Ecto neural progenitor cell (in vitro differentiated cells): ENCODE measurements around the gene SLC39A5.
A peak's percentile ranks its signal among the peaks of the same experiment; 100 is the strongest.
"Not testable (repeated sequence)": the region's sequence is repeated elsewhere in the genome, so short reads cannot be mapped to it uniquely, and the experiment has no call there.

Experiments
- DNase-seq: peaks from one replicate; pipeline ENCODE4 v3.0.0-alpha.2; 2018; ENCODE audit warnings: low spot score

The SLC39A5 gene

GRCh38 chr12:56229916-56230431 lies at the start of gene SLC39A5:
SLC39A5 (plus strand) TSS chr12:56230051; CDS start chr12:56231275, 1,224 bp downstream.
- DNase-seq: no peak

- no peak for DNase-seq
Observed at GRCh38 chr12:56186957-56187356, 42.9 kb upstream of the SLC39A5 start.

- peak; percentile 59 for DNase-seq
Observed at GRCh38 chr12:56188131-56188777, 41.6 kb upstream of the SLC39A5 start.

- DNase-seq: no peak
Observed at GRCh38 chr12:56188778-56189098, 41.1 kb upstream of the SLC39A5 start.

- DNase-seq: peak; percentile 96
Observed at GRCh38 chr12:56189099-56189917, 40.5 kb upstream of the SLC39A5 start, which contains the start of gene SMARCC2. SMARCC2 (minus strand) TSS chr12:56189483; CDS start chr12:56189461, 22 bp downstream.

- peak; percentile 99 for DNase-seq
Observed at GRCh38 chr12:56189918-56190694, 39.7 kb upstream of the SLC39A5 start.

- no peak for DNase-seq
Observed at GRCh38 chr12:56190695-56191155, 39.1 kb upstream of the SLC39A5 start.

- no peak for DNase-seq
Observed at GRCh38 chr12:56192582-56192981, 37.3 kb upstream of the SLC39A5 start.

- peak; percentile 71 for DNase-seq
Observed at GRCh38 chr12:56193025-56193578, 36.7 kb upstream of the SLC39A5 start.

- DNase-seq: not testable (repeated sequence)
Observed at GRCh38 chr12:56196818-56197550, 32.9 kb upstream of the SLC39A5 start.

- no peak for DNase-seq
Observed at GRCh38 chr12:56197921-56198635, 31.8 kb upstream of the SLC39A5 start.

GRCh38 chr12:56198836-56199235 lies 31.0 kb upstream of the SLC39A5 start:
- DNase-seq: no peak

- DNase-seq: no peak
Observed at GRCh38 chr12:56202366-56202765, 27.5 kb upstream of the SLC39A5 start.

- DNase-seq: no peak
Observed at GRCh38 chr12:56202838-56203237, 27.0 kb upstream of the SLC39A5 start.

- no peak for DNase-seq
Observed at GRCh38 chr12:56204275-56204674, 25.6 kb upstream of the SLC39A5 start.

GRCh38 chr12:56205445-56205844 lies 24.4 kb upstream of the SLC39A5 start:
- DNase-seq: no peak

GRCh38 chr12:56206452-56207166 lies 23.2 kb upstream of the SLC39A5 start:
- peak; percentile 81 for DNase-seq

- no peak for DNase-seq
Observed at GRCh38 chr12:56208006-56208405, 21.8 kb upstream of the SLC39A5 start.

- no peak for DNase-seq
Observed at GRCh38 chr12:56212361-56212760, 17.5 kb upstream of the SLC39A5 start.

GRCh38 chr12:56213878-56214277 lies 16.0 kb upstream of the SLC39A5 start:
- DNase-seq: no peak
